Suprapubic skin (tissue), 3 donors: ENCODE data around the gene SELL.

Experiments
- EP300 ChIP-seq: sonication (generic); formaldehyde crosslinking; IDR thresholded peaks from one replicate; pipeline ENCODE4 v1.6.1; 2017; ENCODE audit warnings: antibody characterized with exemption
- POLR2A ChIP-seq, 2 donors: fragments of 450-650 bp; IDR thresholded peaks; one replicate each; pipeline ENCODE4 v1.6.1; 2017; ENCODE audit warnings: antibody characterized with exemption in 2 of 2, mild to moderate bottlenecking in 2 of 2, moderate library complexity in 2 of 2
- TF ChIP-seq, protein P1 (sequence below), 2 donors: fragments of 200-600 bp in 1 of 2; fragments of 450-650 bp in 1 of 2; sonication (generic) in 1 of 2; IDR thresholded peaks; one replicate each; pipeline ENCODE4 v1.5.1; 2016 to 2019; ENCODE audit warnings: antibody characterized with exemption in 2 of 2, mild to moderate bottlenecking in 1 of 2, moderate library complexity in 1 of 2

DNA sequence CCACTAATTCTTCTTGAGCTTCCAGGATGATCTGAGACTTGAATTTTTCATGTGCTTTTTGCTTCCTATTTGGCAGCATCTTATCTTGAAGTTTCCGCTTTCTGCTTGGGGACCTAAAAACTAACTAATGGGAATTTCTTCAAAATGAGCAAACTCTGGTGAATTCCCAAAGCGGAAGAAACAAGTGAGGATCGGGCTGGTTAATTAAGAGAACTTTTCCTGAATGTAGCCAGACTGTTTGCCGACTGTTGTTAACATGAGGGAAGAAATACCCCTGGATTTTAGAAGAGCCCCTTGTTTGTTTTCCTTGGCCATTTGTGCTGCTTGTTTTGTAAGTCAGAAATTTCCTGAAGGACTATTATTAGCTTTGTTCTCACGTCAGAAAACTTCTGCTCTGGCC lies 28.6 kb upstream of the SELL start:
- no peak for TF ChIP-seq EP300
- TF ChIP-seq, protein P1, sequence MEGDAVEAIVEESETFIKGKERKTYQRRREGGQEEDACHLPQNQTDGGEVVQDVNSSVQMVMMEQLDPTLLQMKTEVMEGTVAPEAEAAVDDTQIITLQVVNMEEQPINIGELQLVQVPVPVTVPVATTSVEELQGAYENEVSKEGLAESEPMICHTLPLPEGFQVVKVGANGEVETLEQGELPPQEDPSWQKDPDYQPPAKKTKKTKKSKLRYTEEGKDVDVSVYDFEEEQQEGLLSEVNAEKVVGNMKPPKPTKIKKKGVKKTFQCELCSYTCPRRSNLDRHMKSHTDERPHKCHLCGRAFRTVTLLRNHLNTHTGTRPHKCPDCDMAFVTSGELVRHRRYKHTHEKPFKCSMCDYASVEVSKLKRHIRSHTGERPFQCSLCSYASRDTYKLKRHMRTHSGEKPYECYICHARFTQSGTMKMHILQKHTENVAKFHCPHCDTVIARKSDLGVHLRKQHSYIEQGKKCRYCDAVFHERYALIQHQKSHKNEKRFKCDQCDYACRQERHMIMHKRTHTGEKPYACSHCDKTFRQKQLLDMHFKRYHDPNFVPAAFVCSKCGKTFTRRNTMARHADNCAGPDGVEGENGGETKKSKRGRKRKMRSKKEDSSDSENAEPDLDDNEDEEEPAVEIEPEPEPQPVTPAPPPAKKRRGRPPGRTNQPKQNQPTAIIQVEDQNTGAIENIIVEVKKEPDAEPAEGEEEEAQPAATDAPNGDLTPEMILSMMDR (IDR thresholded peaks at IDR 0.05), result no peak
- no peak for TF ChIP-seq POLR2A (IDR thresholded peaks at IDR 0.05)
